Measurements from ENCODE around the gene PURB. TPM values are rescaled to one million over a fixed set of nuclear protein-coding genes. Genes with fewer than 3 reads are reported as not detected.

PURB gene
- polyA plus RNA-seq, 1 donor from 2014 or later = 14.7 TPM

- H3K79me2 ChIP-seq (replicated peaks; ENCODE audit: insufficient read depth, low read length) = no peaks in the 10 kb centered on the region
- H3F3A ChIP-seq (ENCODE audit: insufficient read depth, low read length, poor library complexity, severe bottlenecking) = no peaks in the 10 kb centered on the region
- no peak overlapping the region for H3K4me3 ChIP-seq (ENCODE audit: low read length)
- no peak overlapping the region for H3K9ac ChIP-seq (ENCODE audit: low read length)
- no peaks in the 10 kb centered on the region for H3K9me3 ChIP-seq (ENCODE audit: low read length)
- H3K27me3 ChIP-seq (ENCODE audit: insufficient read depth, low read depth, low read length) = no peaks in the 10 kb centered on the region
- H3K9me2 ChIP-seq (ENCODE audit: insufficient read depth, low read length) = no peaks in the 10 kb centered on the region
- H4K20me1 ChIP-seq (ENCODE audit: insufficient read depth) = no peaks in the 10 kb centered on the region
- H3K36me3 ChIP-seq (ENCODE audit: insufficient read depth, low read length) = no peaks in the 10 kb centered on the region
- no peak overlapping the region for H3K4me2 ChIP-seq (ENCODE audit: low read length)
- H3K27ac ChIP-seq (ENCODE audit: low read length) = no peak overlapping the region
- no peak overlapping the region for H2AFZ ChIP-seq (ENCODE audit: low read depth, low read length)
- TF ChIP-seq POLR2AphosphoS5 (IDR thresholded peaks at IDR 0.05) = no peak
- TF ChIP-seq SMC3 (conservative IDR thresholded peaks at IDR 0.05; ENCODE audit: poor library complexity) = no peak
Measured at GRCh38 chr7:44897309-44897708, 12.0 kb upstream of the PURB start.

GRCh38 chr7:44894888-44895580, 9.7 kb upstream of the PURB start:
- H3K27ac ChIP-seq (ENCODE audit: low read length) = no peak overlapping the region
- H3K9me2 ChIP-seq (ENCODE audit: insufficient read depth, low read length) = no peaks in the 10 kb centered on the region
- no peaks in the 10 kb centered on the region for H3K9me3 ChIP-seq (ENCODE audit: low read length)
- no peak overlapping the region for H2AFZ ChIP-seq (ENCODE audit: low read depth, low read length)
- H3K4me3 ChIP-seq (ENCODE audit: low read length) = no peak overlapping the region
- no peaks in the 10 kb centered on the region for H4K20me1 ChIP-seq (ENCODE audit: insufficient read depth)
- H3K27me3 ChIP-seq (ENCODE audit: insufficient read depth, low read depth, low read length) = no peaks in the 10 kb centered on the region
- H3K79me2 ChIP-seq (replicated peaks; ENCODE audit: insufficient read depth, low read length) = no peaks in the 10 kb centered on the region
- no peaks in the 10 kb centered on the region for H3K36me3 ChIP-seq (ENCODE audit: insufficient read depth, low read length)
- no peak overlapping the region for H3K9ac ChIP-seq (ENCODE audit: low read length)
- H3F3A ChIP-seq (ENCODE audit: insufficient read depth, low read length, poor library complexity, severe bottlenecking) = no peaks in the 10 kb centered on the region
- TF ChIP-seq RAD21 (conservative IDR thresholded peaks at IDR 0.05) (no peak), SMC3 (conservative IDR thresholded peaks at IDR 0.05; ENCODE audit: poor library complexity) (no peak), EZH2 (IDR thresholded peaks at IDR 0.05; ENCODE audit: borderline replicate concordance, insufficient read depth, low read length, poor library complexity, severe bottlenecking) (no peak), TAF1 (IDR thresholded peaks at IDR 0.05; ENCODE audit: low read depth) (no peak), POLR2AphosphoS5 (IDR thresholded peaks at IDR 0.05) (no peak), MXI1 (conservative IDR thresholded peaks at IDR 0.05; ENCODE audit: poor library complexity, severe bottlenecking) (no peak), EP300 (conservative IDR thresholded peaks at IDR 0.05; ENCODE audit: poor library complexity, severe bottlenecking) (no peak), REST (IDR thresholded peaks at IDR 0.05; ENCODE audit: borderline replicate concordance) (no peak), CTCF (IDR thresholded peaks at IDR 0.05; ENCODE audit: poor library complexity, severe bottlenecking) (no peak)
- no peak overlapping the region for H3K4me2 ChIP-seq (ENCODE audit: low read length)

Measured in neural cell (in vitro differentiated cells).